Activated naive CD4-positive, alpha-beta T cell treated with anti-CD3 and anti-CD28 coated beads, Interleukin-2, amount 10 ng/mL, durations not matched to agents 7 days and 5 days (primary cell): Measurements from ENCODE around the gene SCARB1.

Experiments
- CTCF ChIA-PET: fragments of 350-600 bp; sonication (Branson Sonifier 250); formaldehyde crosslinking; loops from one replicate; lab custom pipeline; 2021; ENCODE audit warnings: antibody characterized with exemption; lab: Charles Lee
- DNase-seq: peaks from one replicate; pipeline ENCODE4 v3.0.0-alpha.2; 2020
- H3K27ac Mint-ChIP-seq: one replicate; pipeline ENCODE4 v1.8.0; 2021; ENCODE audit warnings: mild to moderate bottlenecking, moderate library complexity, mixed read lengths
- H3K27me3 Mint-ChIP-seq: one replicate; pipeline ENCODE4 v1.8.0; 2021; ENCODE audit warnings: mild to moderate bottlenecking, mixed read lengths
- H3K36me3 Mint-ChIP-seq: one replicate; pipeline ENCODE4 v1.8.0; 2021; ENCODE audit warnings: mixed read lengths
- H3K4me1 Mint-ChIP-seq: one replicate; pipeline ENCODE4 v1.8.0; 2021; ENCODE audit warnings: mixed read lengths
- H3K4me3 Mint-ChIP-seq: one replicate; pipeline ENCODE4 v1.8.0; 2021; ENCODE audit warnings: mild to moderate bottlenecking, moderate library complexity, mixed read lengths
- H3K9me3 Mint-ChIP-seq: one replicate; pipeline ENCODE4 v1.8.0; 2021; ENCODE audit warnings: mixed read lengths

The SCARB1 gene

GRCh38 chr12:124772289-124773170 is 91.1 kb downstream of the SCARB1 start:
- Mint-ChIP-seq H3K4me3 (no peak overlapping the region), H3K27me3 (peaks cover 35% of the 10 kb centered on the region), H3K36me3 (no peaks in the 10 kb centered on the region), H3K9me3 (no peaks in the 10 kb centered on the region), H3K27ac (no peak overlapping the region), H3K4me1 (peaks cover 29% of the 10 kb centered on the region)
- CTCF ChIA-PET: interaction anchor here (0.9 to 1.8 kb wide), 8 partner anchors 32 to 736 kb away, joined by 3 to 6 read pairs (median 4); no protein-coding TSS in a partner anchor
- no peak for DNase-seq

- DNase-seq: peak; percentile 86
- H3K4me1 Mint-ChIP-seq: peaks cover 34% of the 10 kb centered on the region
- CTCF ChIA-PET: interaction anchor here (0.7 to 1.8 kb wide), 15 partner anchors 14 to 735 kb away, joined by 3 to 6 read pairs (median 4); no protein-coding TSS in a partner anchor
- H3K27me3 Mint-ChIP-seq: peaks cover 40% of the 10 kb centered on the region
- H3K4me3 Mint-ChIP-seq: no peak overlapping the region
- no peaks in the 10 kb centered on the region for H3K36me3 Mint-ChIP-seq
- H3K9me3 Mint-ChIP-seq: no peaks in the 10 kb centered on the region
- H3K27ac Mint-ChIP-seq: no peak overlapping the region
These were observed 92.0 kb downstream of the SCARB1 start for GRCh38 chr12:124771462-124772288.

DNA sequence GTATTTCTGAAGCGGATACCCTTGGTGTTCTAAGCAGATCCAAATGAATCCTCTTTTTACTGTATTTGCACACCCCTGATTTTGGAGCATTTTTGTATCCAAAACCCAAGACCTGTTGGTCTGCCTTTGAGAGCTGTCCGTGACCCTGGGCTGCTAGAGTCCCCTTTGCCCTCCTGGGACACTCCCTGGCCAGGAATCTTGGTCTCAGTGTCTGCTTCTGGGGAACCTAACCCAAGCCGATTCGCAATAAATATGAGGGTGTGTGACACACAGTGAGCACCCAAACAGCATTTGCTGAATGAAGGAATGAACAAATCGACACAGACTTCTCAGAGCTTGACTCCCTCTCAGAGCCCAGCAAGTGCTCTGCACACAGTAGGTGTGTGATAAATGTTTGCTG is 92.9 kb downstream of the SCARB1 start:
- Mint-ChIP-seq H3K4me1 (peaks cover 29% of the 10 kb centered on the region), H3K36me3 (no peaks in the 10 kb centered on the region), H3K27me3 (peaks cover 40% of the 10 kb centered on the region), H3K9me3 (no peaks in the 10 kb centered on the region), H3K27ac (no peak overlapping the region), H3K4me3 (no peak overlapping the region)
- no peak for DNase-seq
- CTCF ChIA-PET: interaction anchor here (0.9 to 1.8 kb wide), 9 partner anchors 9 to 734 kb away, joined by 3 to 6 read pairs (median 5); no protein-coding TSS in a partner anchor

DNA sequence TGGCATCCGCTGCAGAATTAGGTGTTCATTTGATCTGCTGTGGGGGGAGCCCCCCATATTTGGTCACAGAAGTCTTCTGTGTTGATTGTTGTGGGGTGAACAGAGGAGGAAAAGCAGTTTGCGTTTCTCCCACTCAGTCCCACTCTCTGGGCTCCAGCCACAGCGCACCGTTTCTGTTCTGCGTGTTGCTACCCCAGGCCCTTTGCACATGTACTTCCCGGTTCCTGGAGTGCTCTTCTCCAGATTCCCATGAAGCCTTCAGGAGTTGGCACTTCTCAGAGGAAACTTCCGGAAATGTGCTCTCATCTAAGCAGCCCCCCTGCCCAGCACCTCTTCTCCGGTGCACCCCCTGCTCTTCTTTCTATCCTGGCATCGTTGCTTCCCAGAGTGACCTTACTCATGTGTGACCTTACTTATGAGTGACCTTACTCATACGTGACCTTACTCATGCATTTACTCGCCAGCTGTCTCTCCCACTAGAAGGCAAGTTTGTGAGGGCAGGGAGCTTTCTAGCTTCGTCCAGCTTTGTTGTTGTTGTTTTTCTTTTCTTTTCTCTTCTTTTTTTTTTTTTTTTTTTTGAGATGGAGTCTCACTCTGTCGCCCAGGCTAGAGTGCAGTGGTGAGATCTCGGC is 93.7 kb downstream of the SCARB1 start:
- CTCF ChIA-PET: interaction anchor here (0.9 to 1.3 kb wide), 4 partner anchors 8 to 733 kb away, joined by 3 to 5 read pairs (median 4); no protein-coding TSS in a partner anchor
- H3K27ac Mint-ChIP-seq: no peak overlapping the region

DNA sequence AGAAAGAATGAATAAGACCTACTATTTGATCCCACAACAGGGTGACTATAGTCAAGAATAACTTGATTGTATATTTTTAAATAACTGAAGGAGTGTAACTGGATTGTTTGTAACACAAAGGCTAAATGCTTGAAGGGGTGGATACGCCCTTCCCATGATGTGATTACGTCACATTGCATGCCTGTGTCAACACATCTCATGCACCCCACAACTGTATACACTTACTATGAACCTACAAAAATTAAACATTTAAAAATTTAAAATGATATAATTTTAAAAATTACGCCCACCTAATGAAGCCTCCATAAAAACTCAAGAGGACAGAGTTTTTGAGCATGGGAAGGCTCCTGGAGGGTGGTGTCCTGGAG is 94.5 kb downstream of the SCARB1 start:
- no peak overlapping the region for H3K27ac Mint-ChIP-seq
- H3K36me3 Mint-ChIP-seq: peaks cover 8% of the 10 kb centered on the region
- peaks cover 15% of the 10 kb centered on the region for H3K4me1 Mint-ChIP-seq
- no peak for DNase-seq
- H3K9me3 Mint-ChIP-seq: peaks cover 16% of the 10 kb centered on the region
- CTCF ChIA-PET: interaction anchor here (0.9 to 1.3 kb wide), 2 partner anchors 164 to 732 kb away, joined by 3 to 5 read pairs; no protein-coding TSS in a partner anchor
- H3K4me3 Mint-ChIP-seq: no peak overlapping the region
- peaks cover 47% of the 10 kb centered on the region for H3K27me3 Mint-ChIP-seq

More for the DNA sequence above, 93.7 kb downstream of the SCARB1 start:
- Mint-ChIP-seq H3K36me3 (no peaks in the 10 kb centered on the region), H3K9me3 (peaks cover 7% of the 10 kb centered on the region), H3K4me1 (peaks cover 24% of the 10 kb centered on the region), H3K27me3 (peaks cover 43% of the 10 kb centered on the region), H3K4me3 (no peak overlapping the region)
- no peak for DNase-seq

- CTCF ChIA-PET: interaction anchor here (0.8 to 1.7 kb wide), 8 partner anchors 164 to 732 kb away, joined by 3 to 5 read pairs (median 3); no protein-coding TSS in a partner anchor
- Mint-ChIP-seq H3K27me3 (peaks cover 43% of the 10 kb centered on the region), H3K4me3 (no peak overlapping the region), H3K4me1 (peaks cover 12% of the 10 kb centered on the region), H3K36me3 (peaks cover 8% of the 10 kb centered on the region), H3K27ac (no peak overlapping the region), H3K9me3 (peaks cover 19% of the 10 kb centered on the region)
- no peak for DNase-seq
These were observed 95.1 kb downstream of the SCARB1 start for GRCh38 chr12:124768452-124769162.

GRCh38 chr12:124767066-124767821 is 96.4 kb downstream of the SCARB1 start:
- no peak overlapping the region for H3K4me3 Mint-ChIP-seq
- peak overlapping the region; percentile 20 for H3K27ac Mint-ChIP-seq
- CTCF ChIA-PET: interaction anchor here (0.8 to 3.1 kb wide), 13 partner anchors 10 to 730 kb away, joined by 3 to 17 read pairs (median 3); no protein-coding TSS in a partner anchor
- peaks cover 8% of the 10 kb centered on the region for H3K36me3 Mint-ChIP-seq
- peaks cover 24% of the 10 kb centered on the region for H3K9me3 Mint-ChIP-seq
- peaks cover 9% of the 10 kb centered on the region for H3K4me1 Mint-ChIP-seq
- peak; percentile 85 for DNase-seq
- peaks cover 41% of the 10 kb centered on the region for H3K27me3 Mint-ChIP-seq

GRCh38 chr12:124766727-124767065 is 97.0 kb downstream of the SCARB1 start:
- Mint-ChIP-seq H3K27me3 (peaks cover 42% of the 10 kb centered on the region), H3K9me3 (peaks cover 24% of the 10 kb centered on the region), H3K27ac (peak overlapping the region; percentile 20), H3K4me3 (no peak overlapping the region), H3K4me1 (peaks cover 6% of the 10 kb centered on the region), H3K36me3 (peaks cover 8% of the 10 kb centered on the region)
- DNase-seq: no peak
- CTCF ChIA-PET: interaction anchor here (0.6 to 3.1 kb wide), 9 partner anchors 9 to 730 kb away, joined by 3 to 17 read pairs (median 3); no protein-coding TSS in a partner anchor

DNA sequence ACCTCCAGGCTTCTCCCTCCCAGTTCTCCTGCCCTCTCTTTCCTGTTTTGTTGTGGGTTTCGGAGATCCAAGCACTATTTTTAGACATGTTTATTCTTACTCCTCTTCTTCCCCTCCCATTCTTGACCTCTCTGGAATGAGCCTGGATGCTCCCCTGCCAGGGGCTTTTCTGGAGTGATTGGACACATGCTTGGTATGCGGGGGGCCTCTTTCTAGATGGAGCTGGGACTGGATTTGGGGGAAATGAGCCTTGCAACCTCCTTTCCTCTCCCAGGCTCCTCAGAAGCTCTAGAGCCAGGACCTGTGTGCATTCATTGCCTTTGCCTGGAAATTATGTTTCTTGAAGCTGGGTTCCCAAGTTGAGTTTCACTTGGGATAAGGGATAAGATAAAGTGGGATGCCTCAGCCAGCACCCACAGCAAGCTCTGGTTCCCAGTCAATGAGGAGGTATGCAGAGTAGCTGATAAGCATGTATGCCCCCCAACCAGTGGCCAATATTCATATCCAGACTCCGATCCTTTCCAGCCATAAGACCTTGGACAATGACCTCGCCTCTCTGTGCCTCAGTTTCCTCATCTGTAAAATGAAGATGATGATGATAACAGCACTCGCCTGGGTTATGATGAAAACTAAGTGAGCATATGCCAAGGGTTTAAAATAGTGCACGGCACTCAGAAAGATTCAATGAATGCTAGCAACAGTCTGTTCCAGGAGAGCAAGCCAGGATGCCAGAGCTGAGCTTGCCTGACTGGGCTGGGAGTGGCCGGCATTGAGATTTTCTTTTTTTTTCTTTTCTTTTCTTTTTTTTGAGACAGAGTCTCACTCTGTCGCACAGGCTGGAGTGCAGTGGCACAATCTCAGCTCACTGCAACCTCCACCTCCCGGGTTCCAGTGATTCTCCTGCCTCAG is 97.8 kb downstream of the SCARB1 start:
- H3K27ac Mint-ChIP-seq: no peak overlapping the region
- DNase-seq: no peak
- H3K4me1 Mint-ChIP-seq: peaks cover 5% of the 10 kb centered on the region
- peaks cover 24% of the 10 kb centered on the region for H3K9me3 Mint-ChIP-seq
- CTCF ChIA-PET: interaction anchor here (0.6 to 3.1 kb wide), 13 partner anchors 8 to 860 kb away, joined by 3 to 17 read pairs (median 3); no protein-coding TSS in a partner anchor
- H3K4me3 Mint-ChIP-seq: no peak overlapping the region
- H3K36me3 Mint-ChIP-seq: peaks cover 8% of the 10 kb centered on the region
- H3K27me3 Mint-ChIP-seq: peaks cover 44% of the 10 kb centered on the region

- Mint-ChIP-seq H3K27me3 (peaks cover 46% of the 10 kb centered on the region), H3K4me1 (peaks cover 5% of the 10 kb centered on the region), H3K27ac (no peak overlapping the region), H3K4me3 (no peak overlapping the region), H3K36me3 (peaks cover 8% of the 10 kb centered on the region), H3K9me3 (peaks cover 24% of the 10 kb centered on the region)
- DNase-seq: no peak
- CTCF ChIA-PET: interaction anchor here (0.7 to 3.1 kb wide), 9 partner anchors 10 to 860 kb away, joined by 3 to 17 read pairs (median 4); no protein-coding TSS in a partner anchor
These were observed 98.6 kb downstream of the SCARB1 start for GRCh38 chr12:124764870-124765580.

GRCh38 chr12:124764451-124764850 is 99.2 kb downstream of the SCARB1 start:
- Mint-ChIP-seq H3K36me3 (peaks cover 8% of the 10 kb centered on the region), H3K4me3 (no peak overlapping the region), H3K27me3 (peaks cover 46% of the 10 kb centered on the region), H3K9me3 (peaks cover 24% of the 10 kb centered on the region), H3K27ac (no peak overlapping the region), H3K4me1 (peaks cover 5% of the 10 kb centered on the region)
- CTCF ChIA-PET: interaction anchor here (1.1 to 3.1 kb wide), 7 partner anchors 9 to 727 kb away, joined by 3 to 17 read pairs (median 4); no protein-coding TSS in a partner anchor
- DNase-seq: peak; percentile 51
